CD4-positive, alpha-beta T cell treated with Interleukin-2 at 100 ng/mL for 4 hours (primary cell): Measurements from ENCODE around the gene HBA2.
"Not testable (repeated sequence)": the region's sequence is repeated elsewhere in the genome, so short reads cannot be mapped to it uniquely, and the experiment has no call there.

Experiments used
- DNase-seq: peaks from one replicate; pipeline ENCODE4 v3.0.0-alpha.2; 2020; ENCODE audit warnings: low spot score

Gene HBA2

GRCh38 chr16:155031-155398 lies 17.7 kb upstream of the HBA2 start:
- DNase-seq, result no peak

- no peak for DNase-seq
These were observed 13.4 kb upstream of the HBA2 start for GRCh38 chr16:159136-159849.

DNA sequence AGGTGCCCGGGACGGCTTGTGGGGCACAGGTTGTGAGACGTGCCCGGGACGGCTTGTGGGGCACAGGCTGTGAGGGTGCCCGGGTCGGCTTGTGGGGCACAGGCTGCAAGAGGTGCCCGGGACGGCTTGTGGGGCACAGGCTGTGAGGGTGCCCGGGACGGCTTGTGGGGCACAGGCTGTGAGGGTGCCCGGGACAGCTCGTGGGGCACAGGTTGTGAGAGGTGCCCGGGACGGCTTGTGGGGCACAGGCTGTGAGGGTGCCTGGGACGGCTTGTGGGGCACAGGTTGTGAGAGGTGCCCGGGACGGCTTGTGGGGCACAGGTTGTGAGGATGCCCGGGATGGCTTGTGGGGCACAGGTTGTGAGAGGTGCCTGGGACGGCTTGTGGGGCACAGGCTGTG lies 12.4 kb upstream of the HBA2 start:
- DNase-seq, result not testable (repeated sequence)

GRCh38 chr16:160691-161190 lies 11.9 kb upstream of the HBA2 start:
- DNase-seq, result no peak

DNA sequence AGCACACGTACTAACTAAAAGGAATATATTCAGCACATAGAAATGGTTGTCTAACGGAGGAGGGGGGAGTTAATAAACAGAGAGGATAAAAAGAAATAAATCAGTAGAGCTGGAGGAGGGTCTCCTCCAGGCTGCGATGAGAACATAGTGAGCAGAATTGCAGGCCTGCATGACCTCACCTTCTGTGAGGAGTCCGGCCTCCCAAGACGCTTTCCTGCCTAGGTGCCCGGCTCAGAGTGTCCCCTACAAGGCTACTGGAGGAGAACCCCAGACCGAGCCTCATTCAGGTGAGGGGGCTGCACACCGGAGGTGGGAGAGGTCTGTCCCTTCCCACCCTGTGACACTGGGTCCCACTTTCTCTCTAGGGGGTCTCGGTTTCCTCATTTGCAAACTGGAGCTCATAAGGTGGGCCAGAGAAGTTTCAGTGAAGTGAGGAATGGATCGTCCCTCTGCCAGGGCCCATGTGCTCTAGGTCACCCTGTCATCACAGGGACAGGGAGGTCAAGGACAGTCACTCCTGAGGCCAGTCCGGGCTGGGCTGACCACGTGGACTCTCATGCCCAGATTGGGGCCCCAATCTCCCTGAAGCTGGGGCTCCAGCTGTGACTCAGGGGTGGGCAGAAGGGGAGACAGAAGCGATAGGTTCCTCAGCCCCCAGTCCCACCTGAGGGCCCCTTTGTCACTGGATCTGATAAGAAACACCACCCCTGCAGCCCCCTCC lies 10.2 kb upstream of the HBA2 start:
- DNase-seq, result no peak

DNA sequence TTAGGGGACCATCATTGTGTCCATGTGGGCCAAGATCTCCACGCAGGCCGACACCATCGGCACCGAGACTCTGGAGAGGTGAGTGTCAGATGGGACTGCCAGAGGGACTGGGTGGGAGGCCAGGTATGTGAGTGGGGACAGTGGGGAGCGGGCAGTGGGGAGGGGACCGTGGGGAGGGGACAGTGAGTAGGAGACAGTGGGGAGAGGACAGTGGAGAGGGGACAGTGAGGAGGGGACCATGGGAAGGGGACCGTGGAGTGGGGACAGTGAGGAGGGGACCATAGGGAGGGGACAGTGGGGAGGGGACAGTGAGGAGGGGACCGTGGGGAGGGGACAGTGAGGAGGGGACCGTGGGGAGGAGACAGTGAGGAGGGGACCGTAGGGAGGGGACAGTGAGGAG lies 9.5 kb upstream of the HBA2 start:
- not testable (repeated sequence) for DNase-seq

DNA sequence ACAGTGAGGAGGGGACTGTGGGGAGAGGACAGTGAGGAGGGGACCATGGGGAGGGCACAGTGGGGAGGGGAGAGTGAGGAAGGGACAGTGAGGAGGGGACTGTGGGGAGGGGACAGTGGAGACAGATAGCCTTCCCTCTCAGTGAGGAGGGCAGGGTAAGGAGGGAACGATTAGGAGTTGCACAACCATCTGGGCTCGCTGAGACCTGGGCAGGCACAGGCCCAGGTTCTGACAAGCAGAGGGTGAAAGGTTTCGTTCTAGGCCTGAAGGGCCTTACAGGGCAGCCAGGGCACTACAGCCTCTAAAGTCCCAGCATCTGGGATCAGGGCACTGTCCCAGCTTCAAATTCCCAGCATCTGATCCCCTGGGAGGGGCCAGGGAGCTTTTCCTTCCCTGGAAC lies 9.0 kb upstream of the HBA2 start:
- not testable (repeated sequence) for DNase-seq

DNA sequence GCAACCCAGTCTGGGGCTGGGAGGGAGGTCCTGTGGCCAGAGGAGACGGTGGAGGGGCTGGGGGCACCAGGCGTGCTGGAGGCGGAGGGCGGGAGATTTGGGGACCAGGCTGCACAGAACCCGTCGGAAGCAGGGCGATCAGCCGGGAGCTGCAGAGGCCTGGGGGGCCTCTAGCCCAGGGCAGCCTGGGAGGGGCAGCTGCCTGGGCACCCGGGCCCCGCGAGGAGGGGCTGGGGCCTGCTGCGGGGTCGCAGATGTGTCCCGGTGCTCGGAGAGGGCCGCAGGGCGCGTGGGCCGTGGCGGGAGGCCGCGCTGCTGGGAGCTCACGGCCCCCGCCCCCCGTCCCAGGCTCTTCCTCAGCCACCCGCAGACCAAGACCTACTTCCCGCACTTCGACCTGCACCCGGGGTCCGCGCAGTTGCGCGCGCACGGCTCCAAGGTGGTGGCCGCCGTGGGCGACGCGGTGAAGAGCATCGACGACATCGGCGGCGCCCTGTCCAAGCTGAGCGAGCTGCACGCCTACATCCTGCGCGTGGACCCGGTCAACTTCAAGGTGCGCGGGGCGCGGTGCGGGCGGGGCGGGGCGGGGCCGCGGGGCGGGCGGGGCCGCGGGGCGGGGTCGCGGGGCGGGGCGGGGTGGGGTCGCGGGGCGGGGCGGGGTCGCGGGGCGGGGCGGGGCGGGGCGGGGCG lies 8.4 kb upstream of the HBA2 start:
- DNase-seq, result not testable (repeated sequence)

- DNase-seq, result no peak
These were observed 7.7 kb upstream of the HBA2 start for GRCh38 chr16:164827-165538.

DNA sequence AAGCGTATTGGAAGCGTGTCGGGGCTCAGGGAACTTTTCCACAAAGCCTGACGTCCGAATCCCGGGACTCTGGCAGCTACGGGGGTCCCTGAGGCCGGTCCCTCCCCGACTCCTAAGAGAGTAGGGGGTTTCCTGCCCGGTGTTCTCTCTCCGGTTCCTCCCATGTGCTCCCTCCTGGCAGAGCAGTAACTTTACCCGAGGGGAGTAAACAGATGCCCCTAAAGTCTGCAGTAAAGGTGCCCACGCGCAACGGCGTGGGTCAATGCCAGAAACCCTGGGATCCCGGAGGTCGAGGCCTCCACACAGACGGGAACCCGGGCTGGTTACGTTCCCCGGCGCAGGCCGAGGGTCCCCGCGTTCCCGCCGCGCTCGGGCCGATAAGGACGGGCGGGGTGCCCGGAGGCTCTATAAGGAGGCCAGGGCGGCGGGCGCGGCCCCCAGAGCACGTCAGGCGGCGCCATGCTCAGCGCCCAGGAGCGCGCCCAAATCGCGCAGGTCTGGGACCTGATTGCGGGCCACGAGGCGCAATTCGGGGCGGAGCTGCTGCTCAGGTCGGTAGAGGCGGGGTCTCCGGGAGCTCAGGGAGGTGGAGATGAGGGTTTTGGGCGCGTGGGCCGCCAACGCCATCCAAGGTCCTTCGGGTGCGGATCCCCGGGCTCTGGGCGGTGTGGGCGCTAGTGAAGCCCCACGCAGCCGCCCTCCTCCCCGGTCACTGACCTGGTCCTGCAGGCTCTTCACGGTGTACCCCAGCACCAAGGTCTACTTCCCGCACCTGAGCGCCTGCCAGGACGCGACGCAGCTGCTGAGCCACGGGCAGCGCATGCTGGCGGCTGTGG lies 6.9 kb upstream of the HBA2 start, which contains the start of gene HBM:
Gene HBM, plus strand, starts transcription at position 440 of the 836 bp plus-strand sequence. Its CDS starts 20 bp downstream, at position 460.
- DNase-seq, result no peak

DNA sequence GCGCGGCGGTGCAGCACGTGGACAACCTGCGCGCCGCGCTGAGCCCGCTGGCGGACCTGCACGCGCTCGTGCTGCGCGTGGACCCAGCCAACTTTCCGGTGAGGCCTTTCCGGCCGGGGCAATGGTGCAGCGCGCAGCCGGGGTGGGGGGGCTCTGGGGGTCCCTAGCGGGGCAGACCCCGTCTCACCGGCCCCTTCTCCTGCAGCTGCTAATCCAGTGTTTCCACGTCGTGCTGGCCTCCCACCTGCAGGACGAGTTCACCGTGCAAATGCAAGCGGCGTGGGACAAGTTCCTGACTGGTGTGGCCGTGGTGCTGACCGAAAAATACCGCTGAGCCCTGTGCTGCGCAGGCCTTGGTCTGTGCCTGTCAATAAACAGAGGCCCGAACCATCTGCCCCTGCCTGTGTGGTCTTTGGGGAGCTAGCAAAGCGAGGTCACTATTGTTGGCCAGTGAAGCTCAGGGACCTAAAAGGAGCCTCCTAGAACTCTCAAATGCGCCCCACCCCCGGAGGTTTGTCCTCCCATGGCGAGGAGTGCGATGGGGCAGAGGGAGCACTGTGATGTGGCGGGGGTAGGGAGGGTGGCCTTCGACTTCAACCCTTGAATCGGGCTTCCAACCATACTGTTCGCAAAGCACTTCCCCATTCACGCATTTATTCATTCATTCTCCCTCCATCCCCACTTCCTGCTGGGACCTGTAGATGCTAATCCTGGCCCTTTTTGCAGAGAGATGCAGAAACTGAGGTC lies 6.1 kb upstream of the HBA2 start:
- no peak for DNase-seq

DNA sequence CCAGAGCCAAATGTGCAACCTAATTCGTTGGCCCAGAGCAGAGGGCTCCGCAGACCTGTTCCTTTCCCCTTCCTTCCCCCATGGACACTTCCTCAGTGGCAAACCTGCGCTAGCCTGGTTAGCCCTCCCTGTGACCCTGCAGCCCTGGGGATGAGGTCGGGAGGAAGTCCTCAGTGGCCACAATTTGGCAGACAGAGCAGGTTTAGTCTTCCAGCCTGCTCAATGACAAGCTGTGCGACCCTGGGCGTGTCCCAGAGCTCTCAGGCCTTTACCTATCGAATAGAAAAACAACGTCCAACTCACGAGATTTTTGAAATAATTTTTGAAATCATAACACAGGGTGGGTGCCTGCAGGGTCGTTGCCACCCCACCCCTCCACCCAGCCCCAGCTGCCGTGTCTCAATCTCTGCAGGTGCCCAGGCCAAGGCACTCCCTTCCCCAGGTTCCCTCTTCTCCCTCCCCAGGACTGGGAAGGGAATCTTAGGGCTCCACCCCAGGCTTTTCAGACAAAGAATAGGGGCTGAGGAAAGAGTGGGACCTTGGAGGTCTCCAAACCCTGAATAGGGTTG lies 5.5 kb upstream of the HBA2 start:
- DNase-seq, result no peak

DNA sequence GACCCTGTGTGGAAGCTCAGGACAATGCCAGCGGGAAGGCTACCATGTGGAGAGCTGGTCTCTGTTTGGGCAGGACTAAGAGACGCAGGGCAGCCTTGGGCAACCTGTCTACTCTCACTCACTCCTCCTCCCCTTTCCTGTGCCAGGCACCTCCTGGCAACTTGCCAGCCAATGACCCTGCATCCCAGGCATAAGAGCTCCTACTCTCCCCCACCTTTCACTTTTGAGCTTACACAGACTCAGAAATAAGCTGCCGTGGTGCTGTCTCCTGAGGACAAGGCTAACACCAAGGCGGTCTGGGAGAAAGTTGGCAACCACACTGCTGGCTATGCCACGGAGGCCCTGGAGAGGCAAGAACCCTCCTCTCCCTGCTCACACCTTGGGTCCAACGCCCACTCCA lies 4.3 kb upstream of the HBA2 start:
- DNase-seq, result no peak

DNA sequence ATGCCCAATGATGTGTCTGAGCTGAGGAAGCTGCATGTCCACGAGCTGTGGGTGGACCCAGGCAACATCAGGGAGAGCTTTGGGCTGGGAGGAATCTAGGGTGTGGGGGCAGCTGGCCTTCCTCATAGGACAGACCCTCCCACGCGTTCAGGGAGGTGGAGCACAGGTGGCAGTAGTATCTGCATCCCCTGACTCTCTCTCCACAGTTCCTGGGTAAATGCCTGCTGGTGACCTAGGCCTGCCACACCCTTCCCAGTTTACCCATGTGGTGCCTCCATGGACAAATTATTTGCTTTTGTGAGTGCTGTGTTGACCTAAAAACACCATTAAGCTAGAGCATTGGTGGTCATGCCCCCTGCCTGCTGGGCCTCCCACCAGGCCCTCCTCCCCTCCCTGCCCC lies 3.7 kb upstream of the HBA2 start:
- no peak for DNase-seq

DNA sequence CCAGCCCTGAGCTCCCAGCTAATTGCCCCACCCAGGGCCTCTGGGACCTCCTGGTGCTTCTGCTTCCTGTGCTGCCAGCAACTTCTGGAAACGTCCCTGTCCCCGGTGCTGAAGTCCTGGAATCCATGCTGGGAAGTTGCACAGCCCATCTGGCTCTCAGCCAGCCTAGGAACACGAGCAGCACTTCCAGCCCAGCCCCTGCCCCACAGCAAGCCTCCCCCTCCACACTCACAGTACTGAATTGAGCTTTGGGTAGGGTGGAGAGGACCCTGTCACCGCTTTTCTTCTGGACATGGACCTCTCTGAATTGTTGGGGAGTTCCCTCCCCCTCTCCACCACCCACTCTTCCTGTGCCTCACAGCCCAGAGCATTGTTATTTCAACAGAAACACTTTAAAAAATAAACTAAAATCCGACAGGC lies 2.6 kb upstream of the HBA2 start:
- not testable (repeated sequence) for DNase-seq

DNA sequence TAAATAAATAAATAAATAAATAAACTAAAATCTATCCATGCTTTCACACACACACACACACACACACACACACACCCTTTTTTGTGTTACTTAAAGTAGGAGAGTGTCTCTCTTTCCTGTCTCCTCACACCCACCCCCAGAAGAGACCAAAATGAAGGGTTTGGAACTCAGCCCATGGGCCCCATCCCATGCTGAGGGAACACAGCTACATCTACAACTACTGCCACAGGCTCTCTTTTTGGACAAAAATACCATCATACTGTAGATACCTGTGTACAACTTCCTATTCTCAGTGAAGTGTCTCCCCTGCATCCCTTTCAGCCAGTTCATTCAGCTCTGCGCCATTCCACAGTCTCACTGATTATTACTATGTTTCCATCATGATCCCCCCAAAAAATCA lies 1.9 kb upstream of the HBA2 start:
- DNase-seq, result no peak

DNA sequence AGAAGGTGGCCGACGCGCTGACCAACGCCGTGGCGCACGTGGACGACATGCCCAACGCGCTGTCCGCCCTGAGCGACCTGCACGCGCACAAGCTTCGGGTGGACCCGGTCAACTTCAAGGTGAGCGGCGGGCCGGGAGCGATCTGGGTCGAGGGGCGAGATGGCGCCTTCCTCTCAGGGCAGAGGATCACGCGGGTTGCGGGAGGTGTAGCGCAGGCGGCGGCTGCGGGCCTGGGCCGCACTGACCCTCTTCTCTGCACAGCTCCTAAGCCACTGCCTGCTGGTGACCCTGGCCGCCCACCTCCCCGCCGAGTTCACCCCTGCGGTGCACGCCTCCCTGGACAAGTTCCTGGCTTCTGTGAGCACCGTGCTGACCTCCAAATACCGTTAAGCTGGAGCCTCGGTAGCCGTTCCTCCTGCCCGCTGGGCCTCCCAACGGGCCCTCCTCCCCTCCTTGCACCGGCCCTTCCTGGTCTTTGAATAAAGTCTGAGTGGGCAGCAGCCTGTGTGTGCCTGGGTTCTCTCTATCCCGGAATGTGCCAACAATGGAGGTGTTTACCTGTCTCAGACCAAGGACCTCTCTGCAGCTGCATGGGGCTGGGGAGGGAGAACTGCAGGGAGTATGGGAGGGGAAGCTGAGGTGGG lies 657 bp downstream of the HBA2 start:
- DNase-seq, result not testable (repeated sequence)

GRCh38 chr16:173928-174769 lies 1.5 kb downstream of the HBA2 start:
- not testable (repeated sequence) for DNase-seq
